Measurements from ENCODE around the gene LINC01488. TPM values are rescaled to one million over a fixed set of nuclear protein-coding genes. Genes with fewer than 3 reads are reported as not detected.

The LINC01488 gene
- total and polyA plus RNA-seq, 2 of the 13 experiments (the other 11 are each of a cell fraction or from before 2014, with no cell fraction given): 0.26 to 0.58 TPM

- FAIRE-seq (no peak), DNase-seq (ENCODE audit: low spot score) (no peak), ATAC-seq (no peak)
- H4K20me1 ChIP-seq (ENCODE audit: insufficient read depth, low read length): no peaks in the 10 kb centered on the region
- ChIA-PET CTCF (ENCODE audit: low intra/inter-chr PET ratio, low total read pairs) (no interaction called here), POLR2A (no interaction called here)
- H3K9ac ChIP-seq (ENCODE audit: insufficient read depth, low read depth, low read length): no peak overlapping the region
- no peak overlapping the region for H3K27ac ChIP-seq (ENCODE audit: extremely low read length, insufficient read depth, low read length)
- 55% methylated on average over 13 of the region's 13 CpGs for WGBS (ENCODE audit: low lambda C conversion rate)
- no peak overlapping the region for H3K4me3 ChIP-seq (replicated peaks in 1 of 3; ENCODE audit: insufficient read depth in 1 of 3, low read depth in 2 of 3, low read length in 3 of 3)
- BruUV-seq (replicated peaks): no TSS peak
- no peak for TF ChIP-seq TCF7 (IDR thresholded peaks at IDR 0.05; ENCODE audit: low read depth)
- TF ChIP-seq PRDM4 (CRISPR knock-in tag; IDR thresholded peaks at IDR 0.05; ENCODE audit: borderline replicate concordance): no peak
- TF ChIP-seq ZNF230 (CRISPR knock-in tag; IDR thresholded peaks at IDR 0.05): no peak
- no peak for TF ChIP-seq PATZ1 (CRISPR knock-in tag; IDR thresholded peaks at IDR 0.05)
- no peak for TF ChIP-seq ZNF720 (CRISPR knock-in tag; IDR thresholded peaks at IDR 0.05)
- TF ChIP-seq ZNF280B (CRISPR knock-in tag; IDR thresholded peaks at IDR 0.05; ENCODE audit: borderline replicate concordance): no peak
- no peak for TF ChIP-seq NCOA2 (CRISPR knock-in tag; IDR thresholded peaks at IDR 0.05)
- no peak for TF ChIP-seq YEATS4 (CRISPR knock-in tag; IDR thresholded peaks at IDR 0.05; ENCODE audit: borderline replicate concordance)
- TF ChIP-seq EED (CRISPR knock-in tag; IDR thresholded peaks at IDR 0.05): no peak
- TF ChIP-seq ZNF768 (CRISPR knock-in tag; IDR thresholded peaks at IDR 0.05): no peak
- TF ChIP-seq PAF1 (CRISPR knock-in tag; IDR thresholded peaks at IDR 0.05): no peak
- no peak for TF ChIP-seq MZF1 (CRISPR knock-in tag; IDR thresholded peaks at IDR 0.05; ENCODE audit: borderline replicate concordance)
- H3K79me2 ChIP-seq (ENCODE audit: insufficient read depth, low read length): no peaks in the 10 kb centered on the region
- no peaks in the 10 kb centered on the region for H3K9me3 ChIP-seq (ENCODE audit: low read length)
- peaks cover 3 to 11% of the 10 kb centered on the region in 2 experiments; a peak in 3 of 5 replicates for H3K27me3 ChIP-seq (ENCODE audit: control insufficient read depth in 1 of 2, insufficient read depth in 2 of 2, low read length in 2 of 2)
- peaks cover 56% of the 10 kb centered on the region for H3K4me1 ChIP-seq (ENCODE audit: insufficient read depth, low read length)
- in situ Hi-C loops (cut with HindIII; ENCODE audit: extremely low pct_ligation_motif_present, low pct_unique_long_range_greater_than_20kb) (no loop called here), intact Hi-C loops (cut with micrococcal nuclease; ENCODE audit: unreplicated experiment) (loop anchor here (10.0 kb wide), 1 partner anchor 145 kb away; the partner anchor contains the start of gene CCND1)
- H2AFZ ChIP-seq (ENCODE audit: low read length): no peak overlapping the region
- no peak overlapping the region for H3K4me2 ChIP-seq (ENCODE audit: low read depth, low read length)
- no peaks in the 10 kb centered on the region for H3K36me3 ChIP-seq (replicated peaks in 1 of 2; ENCODE audit: control insufficient read depth in 1 of 2, insufficient read depth in 2 of 2, low read length in 2 of 2)
Measured at GRCh38 chr11:69499186-69499917, 17.9 kb downstream of the LINC01488 start.
